SH-SY5Y (cell line): ENCODE data around the gene TMEM132A.

Source experiments
- GATA2 ChIP-seq: IDR thresholded peaks from 2 replicates; pipeline ENCODE4 v1.6.1; 2011; ENCODE audit warnings: mild to moderate bottlenecking, low read depth, low read length
- GATA3 ChIP-seq: IDR thresholded peaks from 2 replicates; pipeline ENCODE4 v1.6.1; 2011; ENCODE audit warnings: low read depth, mild to moderate bottlenecking, low read length, moderate library complexity

GRCh38 chr11:60923800-60924109 lies 505 bp upstream of the TMEM132A start:
- TF ChIP-seq GATA3, result no peak
- TF ChIP-seq GATA2, result no peak
